ENCODE measurements around the gene MARCHF10.

Gene MARCHF10

GRCh38 chr17:62761884-62762283 is 46.2 kb downstream of the MARCHF10 start:
- TF ChIP-seq GATA1 (IDR thresholded peaks at IDR 0.05; ENCODE audit: low read depth, low read length) (no peak), POLR2A (IDR thresholded peaks at IDR 0.05; ENCODE audit: low read length) (no peak)
- no peak for DNase-seq

GRCh38 chr17:62760945-62761267 is 47.2 kb downstream of the MARCHF10 start:
- TF ChIP-seq GATA1 (IDR thresholded peaks at IDR 0.05; ENCODE audit: low read depth, low read length) (no peak), POLR2A (IDR thresholded peaks at IDR 0.05; ENCODE audit: low read length) (no peak)
- DNase-seq, result no peak

- no peak for DNase-seq
- TF ChIP-seq GATA1 (IDR thresholded peaks at IDR 0.05; ENCODE audit: low read depth, low read length), result no peak
- TF ChIP-seq POLR2A (IDR thresholded peaks at IDR 0.05; ENCODE audit: low read length), result no peak
Measured at GRCh38 chr17:62760059-62760944, 47.8 kb downstream of the MARCHF10 start.

- DNase-seq, result no peak
- TF ChIP-seq POLR2A (IDR thresholded peaks at IDR 0.05; ENCODE audit: low read length), result no peak
- no peak for TF ChIP-seq GATA1 (IDR thresholded peaks at IDR 0.05; ENCODE audit: low read depth, low read length)
Measured at GRCh38 chr17:62757500-62757951, 50.6 kb downstream of the MARCHF10 start.

GRCh38 chr17:62756198-62756597 is 51.9 kb downstream of the MARCHF10 start:
- DNase-seq, result no peak
- TF ChIP-seq GATA1 (IDR thresholded peaks at IDR 0.05; ENCODE audit: low read depth, low read length), result no peak

GRCh38 chr17:62755141-62755851 is 52.8 kb downstream of the MARCHF10 start:
- no peak for TF ChIP-seq POLR2A (IDR thresholded peaks at IDR 0.05; ENCODE audit: low read length)
- TF ChIP-seq GATA1 (IDR thresholded peaks at IDR 0.05; ENCODE audit: low read depth, low read length), result no peak

GRCh38 chr17:62754631-62755030 is 53.5 kb downstream of the MARCHF10 start:
- no peak for TF ChIP-seq POLR2A (IDR thresholded peaks at IDR 0.05; ENCODE audit: low read length)
- TF ChIP-seq GATA1 (IDR thresholded peaks at IDR 0.05; ENCODE audit: low read depth, low read length), result no peak
- DNase-seq, result no peak

More at GRCh38 chr17:62755141-62755851, 52.8 kb downstream of the MARCHF10 start:
- DNase-seq, result no peak

GRCh38 chr17:62753562-62753961 is 54.6 kb downstream of the MARCHF10 start:
- TF ChIP-seq GATA1 (IDR thresholded peaks at IDR 0.05; ENCODE audit: low read depth, low read length) (no peak), POLR2A (IDR thresholded peaks at IDR 0.05; ENCODE audit: low read length) (no peak)

GRCh38 chr17:62751060-62751691 is 56.9 kb downstream of the MARCHF10 start:
- TF ChIP-seq GATA1 (IDR thresholded peaks at IDR 0.05; ENCODE audit: low read depth, low read length) (no peak), POLR2A (IDR thresholded peaks at IDR 0.05; ENCODE audit: low read length) (no peak)
- no peak for DNase-seq

More at GRCh38 chr17:62753562-62753961, 54.6 kb downstream of the MARCHF10 start:
- no peak for DNase-seq

- DNase-seq, result no peak
- no peak for TF ChIP-seq GATA1 (IDR thresholded peaks at IDR 0.05; ENCODE audit: low read depth, low read length)
Measured at GRCh38 chr17:62750631-62751051, 57.5 kb downstream of the MARCHF10 start.

GRCh38 chr17:62749926-62750325 is 58.2 kb downstream of the MARCHF10 start:
- no peak for DNase-seq
- TF ChIP-seq GATA1 (IDR thresholded peaks at IDR 0.05; ENCODE audit: low read depth, low read length), result no peak

- DNase-seq, result no peak
- TF ChIP-seq GATA1 (IDR thresholded peaks at IDR 0.05; ENCODE audit: low read depth, low read length), result no peak
- no peak for TF ChIP-seq POLR2A (IDR thresholded peaks at IDR 0.05; ENCODE audit: low read length)
Measured at GRCh38 chr17:62746941-62747340, 61.2 kb downstream of the MARCHF10 start.

GRCh38 chr17:62745806-62746205 is 62.3 kb downstream of the MARCHF10 start:
- TF ChIP-seq GATA1 (IDR thresholded peaks at IDR 0.05; ENCODE audit: low read depth, low read length) (no peak), POLR2A (IDR thresholded peaks at IDR 0.05; ENCODE audit: low read length) (no peak)
- DNase-seq, result no peak

- DNase-seq, result no peak
- TF ChIP-seq GATA1 (IDR thresholded peaks at IDR 0.05; ENCODE audit: low read depth, low read length), result no peak
- TF ChIP-seq POLR2A (IDR thresholded peaks at IDR 0.05; ENCODE audit: low read length), result no peak
Measured at GRCh38 chr17:62744259-62744658, 63.9 kb downstream of the MARCHF10 start.
